ENCODE data around the gene MYH14. TPM values are rescaled to one million over a fixed set of nuclear protein-coding genes. Genes with fewer than 3 reads are reported as not detected.

The MYH14 gene
- not detected for total RNA-seq
- not detected for polyA plus RNA-seq
- 0 to 0.26 (median 0) reads per million in 6 experiments for total RNA-seq

GRCh38 chr19:50203281-50204080 lies at the start of gene MYH14:
TSS of gene MYH14 (plus strand) at chr19:50203622. CDS start at chr19:50210366, 6,744 bp downstream.
- peak; percentile 25 to 38 for ATAC-seq
- Mint-ChIP-seq H3K36me3 (peaks cover 0 to 6% (median 0%) of the 10 kb centered on the region in 3 donors), H3K27ac (no peak within 1 kb of the TSS), H3K9me3 (peaks cover 0 to 8% (median 0%) of the 10 kb centered on the region in 9 donors), H3K4me3 (peak within 1 kb of the TSS in 6 of 10 donors; percentile 14 to 54 (median 28)), H3K4me1 (peaks cover 0 to 5% (median 1%) of the 10 kb centered on the region in 4 donors), H3K27me3 (peaks cover 33 to 72% (median 58%) of the 10 kb centered on the region in 5 donors)
- POLR2A ChIA-PET, result no interaction called here
- DNase-seq, result peak in 2 of 10 donors; percentile 2 to 13

GRCh38 chr19:50154529-50154928 lies 48.9 kb upstream of the MYH14 start:
- H3K4me1 Mint-ChIP-seq, result no peaks in the 10 kb centered on the region
- H3K9me3 Mint-ChIP-seq, result peaks cover 0 to 22% (median 8%) of the 10 kb centered on the region in 9 donors
- peaks cover 8 to 70% (median 47%) of the 10 kb centered on the region in 5 donors for H3K27me3 Mint-ChIP-seq
- H3K4me3 Mint-ChIP-seq, result no peak overlapping the region
- H3K36me3 Mint-ChIP-seq, result peaks cover 0 to 5% (median 0%) of the 10 kb centered on the region in 3 donors
- POLR2A ChIA-PET, result no interaction called here
- ATAC-seq (no peak), DNase-seq (no peak)
- no peak overlapping the region for H3K27ac Mint-ChIP-seq

- DNase-seq (no peak), ATAC-seq (no peak)
- POLR2A ChIA-PET, result no interaction called here
- Mint-ChIP-seq H3K4me1 (no peaks in the 10 kb centered on the region), H3K36me3 (peaks cover 0 to 5% (median 0%) of the 10 kb centered on the region in 3 donors), H3K9me3 (peaks cover 0 to 26% (median 12%) of the 10 kb centered on the region in 9 donors), H3K4me3 (no peak overlapping the region), H3K27ac (no peak overlapping the region), H3K27me3 (peaks cover 8 to 70% (median 40%) of the 10 kb centered on the region in 5 donors)
Observed at GRCh38 chr19:50155520-50156109, 47.8 kb upstream of the MYH14 start.

GRCh38 chr19:50158577-50158976 lies 44.8 kb upstream of the MYH14 start:
- H3K27ac Mint-ChIP-seq, result no peak overlapping the region
- DNase-seq (no peak), ATAC-seq (no peak)
- H3K4me3 Mint-ChIP-seq, result no peak overlapping the region
- H3K4me1 Mint-ChIP-seq, result no peaks in the 10 kb centered on the region
- POLR2A ChIA-PET, result no interaction called here
- peaks cover 0 to 5% (median 0%) of the 10 kb centered on the region in 3 donors for H3K36me3 Mint-ChIP-seq
- H3K27me3 Mint-ChIP-seq, result peaks cover 12 to 59% (median 27%) of the 10 kb centered on the region in 5 donors
- peaks cover 0 to 26% (median 12%) of the 10 kb centered on the region in 9 donors for H3K9me3 Mint-ChIP-seq

- no peak overlapping the region for H3K4me3 Mint-ChIP-seq
- POLR2A ChIA-PET, result no interaction called here
- H3K4me1 Mint-ChIP-seq, result no peaks in the 10 kb centered on the region
- peaks cover 0 to 26% (median 12%) of the 10 kb centered on the region in 9 donors for H3K9me3 Mint-ChIP-seq
- no peak for ATAC-seq
- DNase-seq, result no peak
- H3K27me3 Mint-ChIP-seq, result peaks cover 12 to 54% (median 28%) of the 10 kb centered on the region in 5 donors
- no peak overlapping the region for H3K27ac Mint-ChIP-seq
- H3K36me3 Mint-ChIP-seq, result peaks cover 0 to 5% (median 0%) of the 10 kb centered on the region in 3 donors
Observed at GRCh38 chr19:50159078-50159477, 44.3 kb upstream of the MYH14 start.

GRCh38 chr19:50162988-50163387 lies 40.4 kb upstream of the MYH14 start, which contains the start of gene IZUMO2:
TSS of gene IZUMO2 (minus strand) at chr19:50163281. CDS start at chr19:50163194, 87 bp downstream.
- H3K9me3 Mint-ChIP-seq, result peaks cover 0 to 19% (median 10%) of the 10 kb centered on the region in 9 donors
- no peaks in the 10 kb centered on the region for H3K4me1 Mint-ChIP-seq
- ATAC-seq, result no peak
- POLR2A ChIA-PET, result no interaction called here
- H3K36me3 Mint-ChIP-seq, result no peaks in the 10 kb centered on the region
- H3K27me3 Mint-ChIP-seq, result peaks cover 7 to 45% (median 32%) of the 10 kb centered on the region in 5 donors
- H3K27ac Mint-ChIP-seq, result no peak within 1 kb of the TSS
- peak within 1 kb of the TSS in 1 of 10 donors; percentile 8 for H3K4me3 Mint-ChIP-seq
- no peak for DNase-seq

GRCh38 chr19:50167314-50167721 lies 36.1 kb upstream of the MYH14 start:
- Mint-ChIP-seq H3K9me3 (peaks cover 0 to 2% (median 0%) of the 10 kb centered on the region in 9 donors), H3K27ac (peak overlapping the region in 1 of 10 donors; percentile 36), H3K27me3 (peaks cover 9 to 46% (median 30%) of the 10 kb centered on the region in 5 donors), H3K36me3 (no peaks in the 10 kb centered on the region), H3K4me3 (no peak overlapping the region), H3K4me1 (no peaks in the 10 kb centered on the region)
- DNase-seq (no peak), ATAC-seq (no peak)
- POLR2A ChIA-PET, result no interaction called here

GRCh38 chr19:50171752-50172151 lies 31.7 kb upstream of the MYH14 start:
- DNase-seq (no peak), ATAC-seq (no peak)
- H3K4me3 Mint-ChIP-seq, result no peak overlapping the region
- POLR2A ChIA-PET, result no interaction called here
- H3K27ac Mint-ChIP-seq, result no peak overlapping the region
- H3K4me1 Mint-ChIP-seq, result no peaks in the 10 kb centered on the region
- H3K9me3 Mint-ChIP-seq, result peaks cover 0 to 5% (median 0%) of the 10 kb centered on the region in 9 donors
- peaks cover 11 to 53% (median 24%) of the 10 kb centered on the region in 5 donors for H3K27me3 Mint-ChIP-seq
- H3K36me3 Mint-ChIP-seq, result no peaks in the 10 kb centered on the region

GRCh38 chr19:50172726-50173125 lies 30.7 kb upstream of the MYH14 start:
- Mint-ChIP-seq H3K9me3 (peaks cover 0 to 5% (median 0%) of the 10 kb centered on the region in 9 donors), H3K27ac (no peak overlapping the region), H3K4me3 (no peak overlapping the region), H3K4me1 (no peaks in the 10 kb centered on the region), H3K27me3 (peaks cover 7 to 45% (median 19%) of the 10 kb centered on the region in 5 donors), H3K36me3 (no peaks in the 10 kb centered on the region)
- POLR2A ChIA-PET, result no interaction called here
- ATAC-seq (no peak), DNase-seq (no peak)

- no peak overlapping the region for H3K27ac Mint-ChIP-seq
- DNase-seq, result no peak
Observed at GRCh38 chr19:50173127-50173526, 30.3 kb upstream of the MYH14 start.

GRCh38 chr19:50174100-50174793 lies 29.2 kb upstream of the MYH14 start:
- no peaks in the 10 kb centered on the region for H3K36me3 Mint-ChIP-seq
- POLR2A ChIA-PET, result no interaction called here
- H3K27me3 Mint-ChIP-seq, result peaks cover 7 to 42% (median 18%) of the 10 kb centered on the region in 5 donors
- peaks cover 0 to 5% (median 0%) of the 10 kb centered on the region in 9 donors for H3K9me3 Mint-ChIP-seq
- H3K4me1 Mint-ChIP-seq, result no peaks in the 10 kb centered on the region
- peak overlapping the region in 1 of 10 donors; percentile 31 for H3K27ac Mint-ChIP-seq
- DNase-seq (no peak), ATAC-seq (no peak)
- no peak overlapping the region for H3K4me3 Mint-ChIP-seq

More at GRCh38 chr19:50173127-50173526, 30.3 kb upstream of the MYH14 start:
- Mint-ChIP-seq H3K9me3 (peaks cover 0 to 5% (median 0%) of the 10 kb centered on the region in 9 donors), H3K27me3 (peaks cover 7 to 43% (median 19%) of the 10 kb centered on the region in 5 donors), H3K36me3 (no peaks in the 10 kb centered on the region), H3K4me3 (no peak overlapping the region), H3K4me1 (no peaks in the 10 kb centered on the region)
- POLR2A ChIA-PET, result no interaction called here
- ATAC-seq, result no peak

GRCh38 chr19:50175924-50176323 lies 27.5 kb upstream of the MYH14 start:
- H3K27ac Mint-ChIP-seq, result no peak overlapping the region
- POLR2A ChIA-PET, result no interaction called here
- H3K9me3 Mint-ChIP-seq, result peaks cover 0 to 5% (median 0%) of the 10 kb centered on the region in 9 donors
- DNase-seq (no peak), ATAC-seq (no peak)
- no peak overlapping the region for H3K4me3 Mint-ChIP-seq
- no peaks in the 10 kb centered on the region for H3K4me1 Mint-ChIP-seq
- H3K36me3 Mint-ChIP-seq, result no peaks in the 10 kb centered on the region
- H3K27me3 Mint-ChIP-seq, result peaks cover 7 to 42% (median 18%) of the 10 kb centered on the region in 5 donors
